ENCODE measurements around the gene SNRPN. TPM values are rescaled to one million over a fixed set of nuclear protein-coding genes. Genes with fewer than 3 reads are reported as not detected.

SNRPN gene
- total RNA-seq, 1 donor from 2014 or later: 35.4 TPM

- no peak for DNase-seq (ENCODE audit: low spot score)
- Mint-ChIP-seq H3K27ac (no peak overlapping the region), H3K4me3 (no peak overlapping the region), H3K27me3 (ENCODE audit: insufficient read depth) (no peaks in the 10 kb centered on the region), H3K36me3 (ENCODE audit: low read depth) (peaks cover 66% of the 10 kb centered on the region), H3K9me3 (peaks cover 59% of the 10 kb centered on the region), H3K4me1 (ENCODE audit: low read depth) (no peaks in the 10 kb centered on the region)
- intact Hi-C loops (cut with micrococcal nuclease): no loop called here
Observed at GRCh38 chr15:24977686-24978085, 22.9 kb downstream of the SNRPN start.

- H3K36me3 Mint-ChIP-seq (ENCODE audit: low read depth): peaks cover 43% of the 10 kb centered on the region
- H3K4me1 Mint-ChIP-seq (ENCODE audit: low read depth): no peaks in the 10 kb centered on the region
- DNase-seq (ENCODE audit: low spot score): no peak
- intact Hi-C loops (cut with micrococcal nuclease): no loop called here
- H3K4me3 Mint-ChIP-seq: no peak overlapping the region
- H3K27ac Mint-ChIP-seq: no peak overlapping the region
- H3K9me3 Mint-ChIP-seq: peaks cover 53% of the 10 kb centered on the region
- no peaks in the 10 kb centered on the region for H3K27me3 Mint-ChIP-seq (ENCODE audit: insufficient read depth)
Observed at GRCh38 chr15:24985224-24985623, 30.4 kb downstream of the SNRPN start.

DNA sequence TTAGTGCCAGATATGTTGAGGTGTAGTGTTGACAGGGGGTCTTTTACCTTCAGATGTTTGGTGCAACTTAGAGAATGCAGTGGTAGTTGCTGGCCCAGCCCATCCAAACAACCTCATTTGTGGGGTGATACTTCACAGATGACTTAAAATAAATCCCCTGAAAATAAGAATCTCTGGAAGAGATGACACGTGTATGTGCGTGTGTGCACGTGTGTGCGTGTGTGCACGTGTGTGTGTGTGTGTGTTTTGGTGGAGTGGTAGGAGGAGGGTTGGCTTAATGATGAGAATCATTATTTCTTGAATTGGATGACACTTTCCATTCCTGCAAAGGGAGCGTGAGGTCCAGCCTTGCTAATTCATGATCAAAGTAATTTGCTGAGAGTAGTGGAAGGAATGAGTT, 31.9 kb downstream of the SNRPN start:
- DNase-seq (ENCODE audit: low spot score): no peak
- Mint-ChIP-seq H3K4me1 (ENCODE audit: low read depth) (no peaks in the 10 kb centered on the region), H3K27ac (no peak overlapping the region), H3K27me3 (ENCODE audit: insufficient read depth) (no peaks in the 10 kb centered on the region), H3K36me3 (ENCODE audit: low read depth) (peaks cover 39% of the 10 kb centered on the region), H3K4me3 (no peak overlapping the region), H3K9me3 (peaks cover 50% of the 10 kb centered on the region)
- intact Hi-C loops (cut with micrococcal nuclease): no loop called here

GRCh38 chr15:25019434-25019833, 64.6 kb downstream of the SNRPN start:
- Mint-ChIP-seq H3K27ac (no peak overlapping the region), H3K4me1 (ENCODE audit: low read depth) (no peaks in the 10 kb centered on the region), H3K9me3 (peaks cover 58% of the 10 kb centered on the region), H3K36me3 (ENCODE audit: low read depth) (peaks cover 10% of the 10 kb centered on the region), H3K27me3 (ENCODE audit: insufficient read depth) (no peaks in the 10 kb centered on the region), H3K4me3 (no peak overlapping the region)
- intact Hi-C loops (cut with micrococcal nuclease): no loop called here
- no peak for DNase-seq (ENCODE audit: low spot score)

DNA sequence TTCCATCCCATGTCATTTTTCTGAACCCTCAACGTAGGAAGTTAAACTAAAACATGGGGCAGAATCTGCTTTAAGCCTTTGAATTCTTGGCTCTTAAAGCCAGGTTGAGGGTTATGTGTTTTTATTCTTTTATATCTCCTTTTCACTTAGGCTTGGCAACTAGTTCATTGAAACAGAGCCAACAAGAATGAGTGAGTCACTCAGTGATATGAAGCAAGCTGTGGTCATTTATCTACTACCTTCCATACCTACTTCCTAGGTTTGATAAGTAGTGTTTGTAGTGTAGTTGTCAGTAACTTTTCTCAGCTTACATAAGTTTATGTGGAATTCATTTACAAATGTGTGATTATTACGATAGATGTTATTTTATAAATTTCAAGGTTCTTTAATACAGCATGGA, 67.4 kb downstream of the SNRPN start:
- no peak overlapping the region for H3K4me3 Mint-ChIP-seq
- peaks cover 10% of the 10 kb centered on the region for H3K36me3 Mint-ChIP-seq (ENCODE audit: low read depth)
- H3K27me3 Mint-ChIP-seq (ENCODE audit: insufficient read depth): no peaks in the 10 kb centered on the region
- no peak for DNase-seq (ENCODE audit: low spot score)
- H3K4me1 Mint-ChIP-seq (ENCODE audit: low read depth): no peaks in the 10 kb centered on the region
- no peak overlapping the region for H3K27ac Mint-ChIP-seq
- peaks cover 55% of the 10 kb centered on the region for H3K9me3 Mint-ChIP-seq
- intact Hi-C loops (cut with micrococcal nuclease): no loop called here

Other genes with a start within 250 kb of the SNRPN start
- 4.3 and 7.8 TPM in 2 replicates for gene SNURF, start within 50 bp of the SNRPN start, total RNA-seq